Kidney epithelial cell (primary cell): Measurements from ENCODE around the gene SEPHS1. TPM values are rescaled to one million over a fixed set of nuclear protein-coding genes. Genes with fewer than 3 reads are reported as not detected.

Experiments
- DNase-seq: peaks from one replicate; pipeline ENCODE4 v3.0.0-alpha.2; 2010; ENCODE audit warnings: low read depth
- H3K27me3 ChIP-seq: 2 replicates; pipeline ENCODE4 v1.6.0; 2011; ENCODE audit warnings: low read length; ENCODE audit not compliant: control insufficient read depth, insufficient read depth
- H3K36me3 ChIP-seq: 2 replicates; pipeline ENCODE4 v1.5.1; 2011; ENCODE audit warnings: low read length; ENCODE audit not compliant: control insufficient read depth, insufficient read depth
- H3K4me3 ChIP-seq: 2 replicates; pipeline ENCODE4 v1.5.1; 2011; ENCODE audit warnings: low read depth, mild to moderate bottlenecking, control low read depth, low read length
- CTCF ChIP-seq: IDR thresholded peaks from 2 replicates; pipeline ENCODE4 v1.5.1; 2011; ENCODE audit warnings: mild to moderate bottlenecking, moderate library complexity, low read length, control low read depth, inconsistent platforms; ENCODE audit not compliant: insufficient read depth, poor library complexity, severe bottlenecking
- total RNA-seq: library from RNA; depleted of rRNA; stranded (reverse); fragments of >200 nt; gene quantifications from 2 replicates; pipeline ENCODE4 v1.2.3, GENCODE V29; 2015

Gene SEPHS1
- total RNA-seq, 1 donor from 2014 or later: 48.9 TPM

GRCh38 chr10:13328613-13329012, 19.5 kb downstream of the SEPHS1 start:
- no peaks in the 10 kb centered on the region for H3K27me3 ChIP-seq
- TF ChIP-seq CTCF: no peak
- H3K36me3 ChIP-seq: peaks cover 1% of the 10 kb centered on the region
- DNase-seq: no peak
- no peak overlapping the region for H3K4me3 ChIP-seq

GRCh38 chr10:13328126-13328525, 20.0 kb downstream of the SEPHS1 start:
- Histone ChIP-seq H3K4me3 (no peak overlapping the region), H3K36me3 (peaks cover 1% of the 10 kb centered on the region), H3K27me3 (no peaks in the 10 kb centered on the region)
- DNase-seq: no peak
- no peak for TF ChIP-seq CTCF

- Histone ChIP-seq H3K27me3 (no peaks in the 10 kb centered on the region), H3K4me3 (no peak overlapping the region), H3K36me3 (peaks cover 2% of the 10 kb centered on the region)
- no peak for TF ChIP-seq CTCF
- no peak for DNase-seq
Measured at GRCh38 chr10:13327534-13327933, 20.6 kb downstream of the SEPHS1 start.

GRCh38 chr10:13322615-13323148, 25.4 kb downstream of the SEPHS1 start:
- DNase-seq: no peak
- TF ChIP-seq CTCF: no peak
- H3K27me3 ChIP-seq: no peaks in the 10 kb centered on the region
- peaks cover 1% of the 10 kb centered on the region for H3K36me3 ChIP-seq
- no peak overlapping the region for H3K4me3 ChIP-seq

- no peaks in the 10 kb centered on the region for H3K27me3 ChIP-seq
Measured at GRCh38 chr10:13321576-13321975, 26.5 kb downstream of the SEPHS1 start.

More at GRCh38 chr10:13321576-13321975, 26.5 kb downstream of the SEPHS1 start:
- no peak for DNase-seq
- Histone ChIP-seq H3K36me3 (peaks cover 1% of the 10 kb centered on the region), H3K4me3 (no peak overlapping the region)
- TF ChIP-seq CTCF: no peak
